Lung (tissue), 12 donors: Measurements from ENCODE around the gene ATPAF1. TPM values are rescaled to one million over a fixed set of nuclear protein-coding genes. Genes with fewer than 3 reads are reported as not detected.

Experiments
- ATAC-seq: fragments of 200-7000 bp; cut with Tn5 transposase; one replicate; pipeline ENCODE4 v1.9.1; 2020; ENCODE audit warnings: moderate number of reproducible peaks; ENCODE audit not compliant: insufficient read depth, low FRiP score
- DNase-seq, 3 donors: peaks; one replicate each; pipeline ENCODE4 v3.0.0-alpha.2; 2013 to 2017
- H3K27ac ChIP-seq, 2 donors: one replicate each; pipeline ENCODE4 v1.5.1; 2013; ENCODE audit warnings: mild to moderate bottlenecking in 2 of 2, moderate library complexity in 2 of 2, control low read depth in 1 of 2, inconsistent platforms in 1 of 2, low read depth in 1 of 2, low read length in 1 of 2
- H3K27me3 ChIP-seq, 3 donors: one replicate each; pipeline ENCODE4 v1.5.1; 2013; ENCODE audit warnings: low read length in 2 of 3; ENCODE audit not compliant: control insufficient read depth in 3 of 3, insufficient read depth in 3 of 3
- H3K36me3 ChIP-seq, 4 donors: one replicate each; pipeline ENCODE4 v1.5.1; 2013; ENCODE audit warnings: low read length in 4 of 4, mild to moderate bottlenecking in 1 of 4, moderate library complexity in 1 of 4; ENCODE audit not compliant: control insufficient read depth in 4 of 4, insufficient read depth in 4 of 4
- H3K4me1 ChIP-seq, 5 donors: one replicate each; pipeline ENCODE4 v1.5.1; 2013; ENCODE audit warnings: low read length in 5 of 5, mild to moderate bottlenecking in 2 of 5, moderate library complexity in 1 of 5; ENCODE audit not compliant: control insufficient read depth in 5 of 5, insufficient read depth in 5 of 5
- H3K4me3 ChIP-seq: one replicate; pipeline ENCODE4 v1.5.1; 2013; ENCODE audit warnings: mild to moderate bottlenecking, control low read depth, moderate library complexity
- H3K9ac ChIP-seq, 2 donors: one replicate each; pipeline ENCODE4 v1.5.1; 2013; ENCODE audit warnings: low read length in 2 of 2, control low read depth in 1 of 2; ENCODE audit not compliant: insufficient read depth in 1 of 2
- H3K9me3 ChIP-seq, 4 donors: one replicate each; pipeline ENCODE4 v1.5.1; 2013; ENCODE audit warnings: low read length in 3 of 4, mild to moderate bottlenecking in 1 of 4, moderate library complexity in 1 of 4; ENCODE audit not compliant: control insufficient read depth in 4 of 4, insufficient read depth in 3 of 4
- CTCF ChIP-seq: IDR thresholded peaks from 2 replicates; pipeline ENCODE4 v1.5.1; 2012; ENCODE audit warnings: mild to moderate bottlenecking; ENCODE audit errors: control extremely low read depth, extremely low read depth
- WGBS, 2 donors: extraction: QIAGEN DNeasy Blood & Tissue Kit; methylation state at CpG; one replicate each; pipeline ENCODE4 v1.1.7; 2013; 5-methylcytosine and 5-hydroxymethylcytosine counted together
- polyA plus RNA-seq, 2 donors: library from polyadenylated mRNA; stranded (reverse); fragments of 200-250 nt; gene quantifications; one replicate each; pipeline ENCODE4 v1.2.1, GENCODE V29; 2013
- total RNA-seq, 2 donors: library from RNA; depleted of rRNA in 1 of 2; stranded (reverse); fragments of >200 nt in 1 of 2; gene quantifications; one replicate each; pipeline ENCODE4 v1.2.1, GENCODE V29; 2014 to 2021
- donor health status: control.
- donor health status: control.
- donor health status: Bipolar disorder and iron deficiency.
- donor health status: healthy.
- donor health status: DM: yes; HTN: yes; CAD: no.

ATPAF1 gene
- total and polyA plus RNA-seq, 4 donors, result 23.1 to 42.3 (median 36.6) TPM

DNA sequence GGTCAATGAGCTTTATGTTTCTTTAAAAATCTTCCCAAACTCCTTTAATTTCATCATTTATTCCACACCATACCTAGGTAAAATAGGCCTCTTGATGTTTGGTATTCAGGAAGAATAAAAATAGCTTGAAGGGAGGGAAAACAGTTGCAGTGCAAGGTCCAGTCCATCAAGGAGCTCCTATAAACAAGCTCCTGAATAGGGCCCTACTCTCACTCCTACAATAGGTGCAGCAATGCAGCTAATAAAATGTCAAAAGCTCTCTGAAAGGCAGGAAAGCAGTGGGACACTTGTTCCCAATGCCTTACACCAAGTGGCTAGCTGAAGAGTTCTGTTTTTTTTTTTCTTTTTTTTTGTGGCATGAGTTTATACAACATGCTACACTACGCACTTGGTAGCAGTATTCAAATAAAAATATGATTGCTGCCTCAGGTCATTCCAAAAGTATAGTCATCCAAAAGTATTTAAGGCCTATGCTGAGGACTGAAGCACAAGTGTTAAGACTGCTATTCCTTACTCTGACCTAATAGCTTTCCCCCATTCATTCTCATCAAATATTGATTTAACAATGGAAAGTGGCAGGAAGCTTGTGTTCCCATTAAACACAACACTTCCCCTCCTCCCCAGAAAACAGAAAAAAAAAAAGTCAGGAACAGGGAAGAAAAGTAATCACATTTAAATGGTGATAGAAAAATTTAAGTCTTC, 13.3 kb upstream of the ATPAF1 start:
- Histone ChIP-seq H3K4me1 (peaks cover 0 to 2% (median 0%) of the 10 kb centered on the region in 5 donors), H3K4me3 (no peak overlapping the region), H3K27ac (no peak overlapping the region), H3K9ac (no peak overlapping the region), H3K36me3 (peaks cover 16 to 52% (median 24%) of the 10 kb centered on the region in 4 donors), H3K9me3 (no peaks in the 10 kb centered on the region), H3K27me3 (no peaks in the 10 kb centered on the region)
- DNase-seq, result no peak
- TF ChIP-seq CTCF, result no peak
- WGBS, 2 donors, result 63 to 79% methylated on average over 1 of the region's 1 CpG
- ATAC-seq, result no peak

DNA sequence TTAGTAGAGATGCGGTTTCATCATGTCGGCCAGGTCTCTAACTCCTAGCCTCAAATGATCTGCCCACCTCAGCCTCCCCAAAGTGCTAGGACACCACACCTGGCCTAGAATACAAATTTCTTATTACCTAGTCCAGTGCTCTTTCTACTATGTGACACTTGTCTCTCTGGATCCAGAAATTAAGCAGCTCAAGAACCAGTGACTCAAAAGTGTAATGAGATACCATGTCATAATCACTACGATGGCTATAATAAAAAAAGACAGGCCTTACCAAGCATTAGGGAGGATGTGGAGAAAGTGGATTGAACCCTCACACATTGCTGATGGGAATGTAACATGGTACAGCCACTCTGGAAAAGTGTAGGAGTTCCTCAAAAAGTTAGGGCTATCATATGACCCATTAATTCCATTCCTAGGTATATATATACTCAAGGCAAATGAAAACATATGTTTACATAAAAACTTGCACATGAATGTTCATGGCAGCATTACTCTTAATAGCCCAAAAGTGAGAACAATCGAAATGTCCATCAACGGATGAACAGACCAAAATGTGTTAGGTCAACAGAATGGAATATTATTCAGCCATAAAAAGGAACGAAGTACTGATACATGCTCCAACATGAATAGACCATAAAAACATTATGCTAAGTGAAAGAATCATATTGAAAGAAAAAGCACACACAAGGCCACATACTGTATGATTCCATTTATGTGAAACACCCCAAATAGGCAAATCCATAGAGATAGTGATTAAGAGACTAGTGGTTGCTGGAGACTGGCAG, 11.8 kb upstream of the ATPAF1 start:
- DNase-seq, result no peak
- Histone ChIP-seq H3K27me3 (no peaks in the 10 kb centered on the region), H3K27ac (no peak overlapping the region), H3K4me1 (peaks cover 0 to 2% (median 0%) of the 10 kb centered on the region in 5 donors), H3K9ac (no peak overlapping the region), H3K36me3 (peaks cover 17 to 52% (median 25%) of the 10 kb centered on the region in 4 donors), H3K4me3 (no peak overlapping the region), H3K9me3 (no peaks in the 10 kb centered on the region)
- TF ChIP-seq CTCF, result no peak
- ATAC-seq, result no peak
- 97 to 100% methylated on average over 6 of the region's 6 CpGs for WGBS, 2 donors

- no peak overlapping the region for H3K4me3 ChIP-seq
- 100% methylated on average over 1 of the region's 1 CpG for WGBS, 2 donors
- TF ChIP-seq CTCF, result no peak
- H3K9ac ChIP-seq, result no peak overlapping the region
- DNase-seq (no peak), ATAC-seq (no peak)
- H3K4me1 ChIP-seq, result peaks cover 0 to 2% (median 0%) of the 10 kb centered on the region in 5 donors
- no peaks in the 10 kb centered on the region for H3K9me3 ChIP-seq
- no peaks in the 10 kb centered on the region for H3K27me3 ChIP-seq
- no peak overlapping the region for H3K27ac ChIP-seq
- H3K36me3 ChIP-seq, result peaks cover 10 to 41% (median 17%) of the 10 kb centered on the region in 4 donors
Measured at GRCh38 chr1:46677339-46677738, 9.2 kb upstream of the ATPAF1 start.
